Measurements from ENCODE around the gene RPS19.
"Not testable (repeated sequence)": the region's sequence is repeated elsewhere in the genome, so short reads cannot be mapped to it uniquely, and the experiment has no call there.

RPS19 gene

DNA sequence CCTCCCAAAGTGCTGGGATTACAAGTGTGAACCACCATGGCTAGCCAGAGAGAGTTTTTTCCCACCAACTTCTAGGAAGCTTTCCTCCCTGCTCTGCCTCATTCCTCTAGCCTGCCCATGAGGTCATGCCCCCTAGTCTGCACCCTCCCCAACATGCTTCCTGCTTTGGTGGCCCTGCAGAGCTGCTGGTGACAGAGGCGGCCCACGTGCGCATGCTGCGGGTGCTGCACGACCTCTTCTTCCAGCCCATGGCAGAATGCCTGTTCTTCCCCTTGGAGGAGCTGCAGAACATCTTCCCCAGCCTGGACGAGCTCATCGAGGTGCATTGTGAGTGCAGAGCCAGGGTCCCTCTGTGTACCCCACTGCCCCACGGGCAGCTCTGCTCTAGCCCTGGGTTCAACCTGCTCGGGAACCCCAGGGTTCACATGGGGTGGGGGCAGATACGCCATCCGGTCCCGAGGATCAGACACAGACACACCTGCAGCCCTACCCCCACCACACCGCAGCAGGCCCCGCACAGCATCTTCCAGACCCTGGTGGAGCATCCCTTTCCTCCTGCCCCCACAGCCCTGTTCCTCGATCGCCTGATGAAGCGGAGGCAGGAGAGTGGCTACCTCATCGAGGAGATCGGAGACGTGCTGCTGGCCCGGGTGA, 41.8 kb downstream of the RPS19 start:
- DNase-seq (ENCODE audit: low spot score) = no peak

DNA sequence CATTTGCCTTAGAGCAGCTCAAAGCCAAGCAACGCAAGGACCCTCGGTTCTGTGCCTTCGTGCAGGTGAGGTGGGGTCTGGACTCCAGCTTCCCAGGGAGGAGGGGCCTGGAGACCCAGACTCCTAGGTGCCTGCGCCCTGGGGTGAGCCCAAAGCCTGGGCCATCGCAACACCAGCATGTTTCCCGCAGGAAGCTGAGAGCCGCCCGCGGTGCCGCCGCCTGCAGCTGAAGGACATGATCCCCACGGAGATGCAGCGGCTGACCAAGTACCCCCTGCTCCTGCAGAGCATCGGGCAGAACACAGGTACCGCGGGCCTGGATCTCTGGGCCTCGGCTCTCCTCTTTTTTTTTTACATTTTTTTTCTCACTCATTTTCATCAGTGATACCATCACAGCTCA, 42.5 kb downstream of the RPS19 start:
- DNase-seq (ENCODE audit: low spot score) = no peak

GRCh38 chr19:41903193-41903953, 43.3 kb downstream of the RPS19 start:
- no peak for DNase-seq (ENCODE audit: low spot score)

DNA sequence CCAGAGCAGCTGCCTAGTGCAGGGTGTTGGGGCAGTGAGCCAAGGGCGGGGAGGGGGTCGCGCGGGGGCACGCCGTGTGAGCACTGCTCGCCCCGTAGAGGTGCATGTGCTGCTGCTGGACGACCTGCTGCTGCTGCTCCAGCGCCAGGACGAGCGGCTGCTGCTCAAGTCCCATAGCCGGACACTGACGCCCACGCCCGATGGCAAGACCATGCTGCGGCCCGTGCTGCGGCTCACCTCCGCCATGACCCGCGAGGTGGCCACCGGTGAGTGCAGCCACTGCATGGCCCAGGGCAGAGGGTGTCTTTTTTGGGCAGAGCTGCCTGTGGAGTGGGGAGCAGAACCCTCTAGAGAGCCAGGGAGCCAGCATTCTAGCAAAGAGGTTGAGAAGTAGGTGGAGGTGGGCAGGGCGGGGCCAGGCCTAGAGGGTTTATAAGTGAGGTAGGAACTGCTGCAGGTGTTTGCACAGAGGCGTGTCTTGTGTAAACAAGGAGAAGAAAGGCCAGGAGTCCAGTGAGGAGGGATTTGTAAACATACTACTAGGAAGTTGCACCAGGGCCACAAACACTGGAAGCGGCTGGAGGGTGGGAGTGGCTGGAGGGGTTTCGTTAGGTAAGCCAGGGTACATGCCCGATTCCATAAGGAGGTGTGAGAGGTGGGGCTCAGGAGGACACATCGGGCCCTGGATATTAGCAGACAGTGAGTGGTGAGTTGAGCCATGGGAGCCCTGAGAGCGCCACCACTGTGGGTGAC, 44.2 kb downstream of the RPS19 start:
- no peak for DNase-seq (ENCODE audit: low spot score)

GRCh38 chr19:41905273-41906002, 45.4 kb downstream of the RPS19 start:
- DNase-seq (ENCODE audit: low spot score) = no peak

DNA sequence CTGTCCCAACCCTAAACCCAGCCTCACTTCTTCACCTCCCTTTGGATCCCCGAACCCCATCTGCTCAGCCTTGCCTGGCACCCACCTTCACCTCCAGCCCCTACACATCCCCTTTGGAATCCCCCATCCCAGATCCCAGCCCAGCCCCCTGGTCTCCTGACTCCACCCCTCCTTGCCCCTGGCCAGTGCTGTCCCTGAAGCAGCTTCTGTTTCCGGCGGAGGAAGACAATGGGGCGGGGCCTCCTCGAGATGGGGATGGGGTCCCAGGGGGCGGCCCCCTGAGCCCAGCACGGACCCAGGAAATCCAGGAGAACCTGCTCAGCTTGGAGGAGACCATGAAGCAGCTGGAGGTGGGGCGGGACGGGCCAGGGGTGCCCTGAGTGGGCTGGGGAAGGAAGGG, 46.2 kb downstream of the RPS19 start:
- DNase-seq (ENCODE audit: low spot score) = no peak

DNA sequence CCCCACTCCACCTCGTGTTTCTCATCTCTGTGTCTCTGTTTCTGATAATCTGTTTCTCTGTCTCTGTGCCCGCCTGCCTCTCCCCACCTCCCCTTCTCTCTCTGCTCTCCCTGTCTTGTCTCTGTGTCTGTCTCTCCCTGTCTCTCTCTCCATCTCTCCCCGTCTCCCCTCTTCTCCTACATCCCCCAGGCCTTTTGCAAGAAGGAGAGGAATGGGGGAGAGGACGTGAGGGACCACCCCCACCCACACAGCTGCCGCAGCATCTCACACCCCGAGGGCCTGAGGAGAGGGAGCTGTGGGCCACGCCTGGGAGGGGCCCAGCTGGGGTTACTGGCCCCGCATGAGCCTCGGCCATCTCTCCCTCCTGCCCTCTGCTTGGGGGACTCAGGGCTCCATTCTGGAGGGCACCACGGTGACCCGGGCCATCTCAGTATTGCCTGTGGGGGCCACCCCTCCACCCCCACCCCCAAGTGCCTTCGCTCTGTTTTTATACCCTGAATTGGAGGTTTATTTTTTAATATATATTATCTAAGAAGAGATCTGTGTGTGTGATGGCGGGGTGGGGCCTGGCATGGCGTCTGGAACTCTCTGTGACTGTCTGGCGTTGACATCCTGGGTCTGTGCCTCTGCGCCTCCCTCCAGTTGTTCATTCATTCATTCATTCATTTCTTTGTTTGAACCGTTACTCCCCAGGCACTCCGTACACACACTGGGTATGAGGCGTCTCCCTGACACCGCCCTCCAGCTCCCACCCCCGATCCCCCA, 47.0 kb downstream of the RPS19 start:
- no peak for DNase-seq (ENCODE audit: low spot score)

DNA sequence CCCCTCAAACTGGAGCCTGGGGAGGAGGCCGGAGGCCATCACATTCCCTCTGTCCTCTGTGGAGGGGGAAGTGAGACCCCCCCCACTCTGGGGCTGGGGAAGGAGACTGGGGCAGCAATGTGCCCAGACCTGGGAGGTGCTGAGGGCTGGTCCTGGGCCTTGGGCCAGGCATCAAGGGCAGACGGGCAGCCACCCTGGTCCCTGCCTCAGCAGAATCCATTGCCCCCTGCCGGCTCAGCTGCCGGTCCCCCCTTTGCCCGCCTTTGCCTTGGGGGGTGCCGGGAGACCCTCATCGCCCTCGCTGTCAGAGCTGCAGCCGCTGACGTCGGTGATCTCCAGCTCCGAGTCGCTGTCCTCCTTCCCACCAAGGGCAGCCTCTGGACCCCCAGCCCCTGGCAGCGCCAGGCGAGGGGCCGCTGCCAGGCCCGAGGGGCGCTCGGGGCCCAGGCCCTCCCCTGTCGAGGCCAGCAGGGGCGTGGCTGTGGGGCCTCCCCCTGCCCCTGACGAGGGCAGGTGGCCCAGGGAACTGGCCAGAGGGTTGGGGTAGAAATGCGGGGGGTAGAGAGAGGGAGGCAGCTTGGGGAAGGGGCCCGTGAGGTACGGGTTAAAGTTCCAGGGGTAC, 48.0 kb downstream of the RPS19 start:
- no peak for DNase-seq (ENCODE audit: low spot score)

DNA sequence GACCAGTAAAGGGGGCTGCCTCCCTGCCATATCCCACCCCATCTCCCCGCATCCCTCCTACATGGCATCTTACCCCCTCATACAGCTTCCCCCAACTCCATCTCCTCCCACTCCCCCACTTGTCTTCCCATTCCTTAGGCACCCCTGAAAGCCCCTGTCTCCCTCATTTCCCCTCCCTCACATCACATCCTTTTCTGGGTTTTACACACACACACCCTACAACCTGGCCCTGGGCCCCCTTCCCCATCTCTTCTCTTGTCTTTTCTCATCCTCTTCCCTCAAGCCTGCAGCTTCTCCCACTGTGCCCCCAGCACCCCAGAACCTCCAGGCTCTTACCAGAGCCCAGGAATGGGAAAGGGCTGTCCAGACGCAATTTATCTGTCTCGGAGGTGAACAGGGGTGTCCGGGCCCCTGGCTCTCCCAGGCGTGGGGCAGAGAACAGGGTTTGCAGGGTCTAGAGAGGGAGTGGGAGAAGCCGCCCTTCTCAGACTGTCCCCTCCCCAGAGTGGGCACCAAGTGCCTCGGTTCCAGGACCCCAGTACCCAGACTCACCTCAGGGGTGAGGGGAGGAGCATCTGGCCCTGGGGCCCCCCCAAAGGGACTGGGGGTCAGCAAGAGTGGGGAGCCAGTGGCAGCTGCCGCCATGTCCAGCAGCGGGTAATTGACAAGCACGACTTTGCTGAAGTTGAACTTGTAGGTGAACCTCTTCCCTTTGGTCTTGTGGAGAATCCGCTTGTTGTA, 48.8 kb downstream of the RPS19 start:
- DNase-seq (ENCODE audit: low spot score) = no peak

- DNase-seq (ENCODE audit: low spot score) = no peak
Observed at GRCh38 chr19:41909706-41910105, 49.7 kb downstream of the RPS19 start.

- DNase-seq (ENCODE audit: low spot score) = no peak
Observed at GRCh38 chr19:41910240-41910991, 50.4 kb downstream of the RPS19 start.

GRCh38 chr19:41910992-41911888, 51.2 kb downstream of the RPS19 start:
- DNase-seq (ENCODE audit: low spot score) = no peak

DNA sequence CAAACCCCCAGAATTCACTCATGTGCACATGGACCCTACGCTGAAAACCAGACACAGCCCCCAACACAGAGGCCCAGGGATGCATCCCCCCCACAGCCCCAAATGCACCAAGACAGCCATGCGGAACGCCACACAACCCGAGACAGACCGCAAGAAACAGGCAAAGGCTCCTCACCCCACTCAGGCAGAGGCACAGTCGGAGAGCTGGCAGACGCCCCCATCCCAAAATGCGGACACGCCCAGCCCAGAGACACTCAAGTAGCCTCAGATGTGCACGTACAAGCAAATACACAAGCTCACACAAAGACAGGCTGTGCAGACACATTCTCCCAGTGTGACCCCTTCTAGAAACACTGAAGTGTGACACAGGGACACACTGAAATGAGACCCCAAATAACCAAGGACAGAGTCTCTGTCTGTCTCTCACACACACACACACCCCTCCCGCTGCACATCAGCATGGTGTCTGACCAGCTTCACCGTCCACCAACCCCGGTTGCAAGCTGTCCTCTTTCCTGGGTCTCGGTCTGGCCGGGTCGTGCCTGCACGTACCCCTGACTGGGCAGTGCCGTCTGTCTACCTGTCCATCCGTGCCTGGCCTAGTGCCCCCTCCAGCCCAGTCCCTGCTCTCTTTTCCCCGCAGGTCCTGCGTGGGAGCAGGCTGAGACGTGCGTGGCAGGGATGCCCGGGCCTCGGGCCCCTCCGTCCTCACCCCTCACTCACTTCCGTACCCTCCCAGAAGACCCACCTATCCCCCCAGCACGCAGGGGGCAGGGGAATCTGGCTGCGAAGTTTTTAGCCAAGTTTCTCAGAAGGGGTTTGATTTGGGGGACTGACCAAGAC, 52.1 kb downstream of the RPS19 start:
- DNase-seq (ENCODE audit: low spot score) = no peak

- no peak for DNase-seq (ENCODE audit: low spot score)
Observed at GRCh38 chr19:41912899-41913537, 53.0 kb downstream of the RPS19 start.

DNA sequence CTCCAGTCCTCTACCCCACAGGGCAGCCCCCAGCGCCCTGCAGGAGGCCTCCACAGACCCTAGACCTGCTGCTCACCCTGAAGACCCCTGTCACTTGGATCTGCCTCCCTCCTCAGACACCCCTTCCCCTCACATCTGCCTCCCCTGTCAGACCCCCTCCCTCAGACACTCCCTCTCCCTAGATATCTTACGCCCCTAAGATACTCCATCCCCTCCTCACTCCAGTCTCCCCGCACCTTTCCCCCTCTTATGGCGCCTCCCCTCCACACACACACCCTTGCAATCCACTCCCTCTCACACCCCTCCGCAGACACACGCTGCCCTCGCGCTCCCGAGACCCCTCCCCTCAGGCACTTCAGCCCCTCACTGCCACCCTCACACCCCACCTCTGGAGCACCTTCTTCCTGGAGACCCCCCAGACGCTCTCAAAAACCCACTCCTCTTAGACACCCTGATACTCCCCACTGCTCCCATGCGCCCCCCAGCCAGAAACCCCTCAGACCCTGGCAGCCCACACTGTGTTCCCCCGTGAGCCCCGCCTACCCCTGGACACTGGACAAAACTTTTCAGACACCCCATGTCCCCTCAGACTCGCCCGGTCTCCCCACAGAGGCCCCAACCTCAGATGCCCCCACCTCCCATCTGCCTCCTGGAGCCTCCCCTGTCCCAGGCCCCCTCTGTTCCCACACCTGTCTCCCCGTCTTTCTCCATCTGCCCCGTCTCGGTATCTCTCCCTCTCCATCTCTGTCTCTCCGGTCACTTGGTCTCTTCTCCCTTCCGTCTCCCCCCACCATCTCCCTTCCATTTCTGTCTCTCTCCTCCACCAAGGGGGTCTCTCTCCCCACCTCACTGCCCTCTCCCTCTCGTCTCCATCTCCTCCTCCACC, 53.7 kb downstream of the RPS19 start:
- no peak for DNase-seq (ENCODE audit: low spot score)

GRCh38 chr19:41914424-41914834, 54.4 kb downstream of the RPS19 start:
- not testable (repeated sequence) for DNase-seq (ENCODE audit: low spot score)

Data from Ammon's horn (tissue), 1 donor.